ENCODE measurements around the gene CCDC93. TPM values are rescaled to one million over a fixed set of nuclear protein-coding genes. Genes with fewer than 3 reads are reported as not detected.

CCDC93 gene
- total RNA-seq, 4 donors from 2014 or later: 41.6 to 450 (median 80.7) TPM

DNA sequence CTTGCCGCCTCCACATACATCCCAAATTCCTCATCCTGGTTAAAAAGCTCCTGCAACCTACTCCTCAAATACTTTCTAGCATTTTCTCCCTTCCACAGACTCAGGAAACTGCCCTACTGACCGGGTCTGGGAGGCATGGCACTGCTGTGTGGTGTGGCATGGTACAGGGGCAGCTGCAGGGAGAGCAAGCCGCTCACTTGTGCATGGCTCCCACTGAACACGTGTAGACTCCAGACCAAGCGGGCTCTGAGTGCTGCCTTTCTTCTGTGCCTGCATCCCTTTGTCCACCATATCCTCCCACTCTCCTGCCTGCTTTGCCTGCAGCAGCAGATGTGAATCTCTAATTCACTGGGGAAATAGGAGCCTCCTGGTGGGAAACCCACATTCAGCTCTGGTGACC lies 72.2 kb downstream of the CCDC93 start:
- H3K27me3 ChIP-seq: no peaks in the 10 kb centered on the region
- TF ChIP-seq, protein P1, sequence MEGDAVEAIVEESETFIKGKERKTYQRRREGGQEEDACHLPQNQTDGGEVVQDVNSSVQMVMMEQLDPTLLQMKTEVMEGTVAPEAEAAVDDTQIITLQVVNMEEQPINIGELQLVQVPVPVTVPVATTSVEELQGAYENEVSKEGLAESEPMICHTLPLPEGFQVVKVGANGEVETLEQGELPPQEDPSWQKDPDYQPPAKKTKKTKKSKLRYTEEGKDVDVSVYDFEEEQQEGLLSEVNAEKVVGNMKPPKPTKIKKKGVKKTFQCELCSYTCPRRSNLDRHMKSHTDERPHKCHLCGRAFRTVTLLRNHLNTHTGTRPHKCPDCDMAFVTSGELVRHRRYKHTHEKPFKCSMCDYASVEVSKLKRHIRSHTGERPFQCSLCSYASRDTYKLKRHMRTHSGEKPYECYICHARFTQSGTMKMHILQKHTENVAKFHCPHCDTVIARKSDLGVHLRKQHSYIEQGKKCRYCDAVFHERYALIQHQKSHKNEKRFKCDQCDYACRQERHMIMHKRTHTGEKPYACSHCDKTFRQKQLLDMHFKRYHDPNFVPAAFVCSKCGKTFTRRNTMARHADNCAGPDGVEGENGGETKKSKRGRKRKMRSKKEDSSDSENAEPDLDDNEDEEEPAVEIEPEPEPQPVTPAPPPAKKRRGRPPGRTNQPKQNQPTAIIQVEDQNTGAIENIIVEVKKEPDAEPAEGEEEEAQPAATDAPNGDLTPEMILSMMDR (IDR thresholded peaks at IDR 0.05): no peak
- TF ChIP-seq POLR2AphosphoS5 (IDR thresholded peaks at IDR 0.05): no peak
- H3K27ac ChIP-seq: no peak overlapping the region
- no peak for DNase-seq
- in situ Hi-C loops (cut with MboI; ENCODE audit: low pct_ligation_motif_present in 1 of 4, low pct_unique_long_range_greater_than_20kb in 1 of 4, low sequenced_read_pairs in 3 of 4): no loop called here
- H3K4me3 ChIP-seq: no peak overlapping the region
- H3K9me3 ChIP-seq: no peaks in the 10 kb centered on the region
- H3K4me1 ChIP-seq: no peaks in the 10 kb centered on the region
- peaks cover 0 to 86% (median 28%) of the 10 kb centered on the region in 4 donors for H3K36me3 ChIP-seq
- intact Hi-C loops (cut with DNase I; ENCODE audit: low total_unique reads): no loop called here
- WGBS, 2 donors (ENCODE audit: low coverage in 1 of 2): 95 to 100% methylated on average over 3 to 5 of the region's 5 CpGs

DNA sequence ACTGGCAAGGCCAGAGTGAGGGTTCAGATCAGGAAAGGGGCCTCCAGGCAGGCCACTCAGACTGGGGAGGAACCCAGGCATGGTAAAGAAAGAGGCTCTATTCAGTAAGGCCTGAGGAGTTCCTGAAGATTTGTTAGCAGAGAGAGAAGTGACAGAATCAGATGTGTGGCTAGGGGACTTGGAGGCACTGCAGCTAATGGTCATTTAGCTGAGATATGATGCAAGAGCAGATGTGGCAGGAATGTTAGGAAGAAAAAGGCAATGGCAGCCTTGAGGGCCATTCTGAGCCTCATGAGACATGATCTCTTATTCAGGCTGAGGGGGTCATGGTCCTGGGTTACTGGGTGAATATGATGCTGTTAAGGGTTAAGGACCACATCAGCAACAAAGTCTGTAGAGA lies 73.4 kb downstream of the CCDC93 start:
- intact Hi-C loops (cut with DNase I; ENCODE audit: low total_unique reads) (no loop called here), in situ Hi-C loops (cut with MboI; ENCODE audit: low pct_ligation_motif_present in 1 of 4, low pct_unique_long_range_greater_than_20kb in 1 of 4, low sequenced_read_pairs in 3 of 4) (no loop called here)
- H3K4me3 ChIP-seq: no peak overlapping the region
- peaks cover 0 to 81% (median 29%) of the 10 kb centered on the region in 4 donors for H3K36me3 ChIP-seq
- no peaks in the 10 kb centered on the region for H3K9me3 ChIP-seq
- TF ChIP-seq, protein P1 (IDR thresholded peaks at IDR 0.05): no peak
- TF ChIP-seq POLR2A (IDR thresholded peaks at IDR 0.05): no peak
- no peak for TF ChIP-seq EP300 (IDR thresholded peaks at IDR 0.05; ENCODE audit: low read depth)
- no peak overlapping the region for H3K27ac ChIP-seq
- no peaks in the 10 kb centered on the region for H3K4me1 ChIP-seq
- DNase-seq: no peak
- H3K27me3 ChIP-seq: no peaks in the 10 kb centered on the region

DNA sequence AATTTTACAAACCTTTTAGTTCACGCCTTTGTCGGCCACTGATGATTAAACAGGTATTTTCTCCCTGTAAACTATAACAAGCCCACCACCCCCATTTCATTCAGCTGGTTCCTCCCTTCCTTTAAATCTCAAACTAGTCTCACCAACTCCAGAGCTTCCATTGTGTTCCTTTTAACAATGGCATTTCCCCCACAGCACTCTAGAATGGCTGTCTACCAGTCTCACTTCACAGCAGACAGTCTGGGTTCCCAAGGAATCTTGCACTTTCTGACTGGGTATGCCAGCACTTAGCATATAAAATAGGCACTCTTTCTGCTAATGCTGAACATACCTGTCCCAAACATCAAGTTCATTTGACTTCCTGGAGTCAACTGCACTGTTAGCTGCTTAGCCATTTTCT lies 75.3 kb downstream of the CCDC93 start:
- Histone ChIP-seq H3K4me3 (no peak overlapping the region), H3K9me3 (no peaks in the 10 kb centered on the region), H3K36me3 (peaks cover 0 to 81% (median 27%) of the 10 kb centered on the region in 4 donors), H3K27me3 (no peaks in the 10 kb centered on the region), H3K4me1 (no peaks in the 10 kb centered on the region), H3K27ac (no peak overlapping the region)
- intact Hi-C loops (cut with DNase I; ENCODE audit: low total_unique reads) (no loop called here), in situ Hi-C loops (cut with MboI; ENCODE audit: low pct_ligation_motif_present in 1 of 4, low pct_unique_long_range_greater_than_20kb in 1 of 4, low sequenced_read_pairs in 3 of 4) (no loop called here)
- TF ChIP-seq POLR2A (IDR thresholded peaks at IDR 0.05): no peak
- no peak for TF ChIP-seq POLR2AphosphoS5 (IDR thresholded peaks at IDR 0.05)
- TF ChIP-seq, protein P1 (IDR thresholded peaks at IDR 0.05): no peak
- no peak for TF ChIP-seq EP300 (IDR thresholded peaks at IDR 0.05; ENCODE audit: low read depth)
- no peak for DNase-seq
- 95 to 97% methylated on average over 2 of the region's 2 CpGs for whole genome bisulfite sequencing, 2 donors (ENCODE audit: low coverage in 1 of 2)

DNA sequence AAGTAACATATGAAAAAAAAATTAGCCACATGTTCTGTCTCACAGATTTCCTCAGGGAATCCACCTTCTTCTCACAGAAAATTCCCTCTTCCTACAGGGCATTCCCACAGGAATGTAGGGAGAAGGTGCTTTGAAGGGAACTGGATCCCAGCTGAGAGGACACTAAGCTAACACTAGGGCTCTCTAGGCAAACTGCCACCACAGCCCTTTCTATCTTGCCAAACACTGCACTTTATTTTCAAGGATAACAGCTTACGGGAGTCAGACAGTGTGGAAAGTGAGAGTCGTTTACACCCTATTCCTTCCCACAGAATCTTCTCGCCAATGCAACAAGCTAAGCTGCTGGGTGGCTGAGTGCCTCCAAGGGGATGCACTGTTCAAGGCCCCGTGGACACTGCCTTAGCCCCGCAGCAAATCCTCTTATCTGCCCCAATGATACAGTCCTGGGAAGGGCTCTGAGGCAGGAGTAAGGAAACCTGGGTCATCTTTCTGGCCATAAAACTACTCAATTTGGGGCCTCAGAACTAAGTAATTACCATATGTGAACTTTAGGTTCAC lies 76.9 kb downstream of the CCDC93 start:
- no peak overlapping the region for H3K27ac ChIP-seq
- no peak for TF ChIP-seq EP300 (IDR thresholded peaks at IDR 0.05; ENCODE audit: low read depth)

DNA sequence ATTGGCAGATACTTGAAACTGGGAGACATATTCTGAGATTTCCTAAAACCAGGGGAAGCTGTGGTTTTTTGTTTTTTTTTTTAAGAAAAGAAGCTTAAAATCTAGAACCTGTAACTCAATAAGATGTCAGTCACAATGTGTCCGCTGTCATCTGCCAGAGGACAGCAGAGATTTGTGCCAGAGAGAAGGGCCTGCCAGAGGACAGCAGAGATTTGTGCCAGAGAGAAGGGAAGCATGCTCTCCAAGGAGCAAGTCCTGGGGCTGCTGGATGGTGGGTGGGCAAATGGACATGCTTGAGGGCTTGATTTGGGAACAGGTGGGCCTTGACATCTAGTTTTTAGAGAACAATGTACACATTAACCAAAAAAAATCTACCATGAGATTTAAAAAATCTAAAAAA lies 77.9 kb downstream of the CCDC93 start:
- Histone ChIP-seq H3K36me3 (peaks cover 0 to 86% (median 28%) of the 10 kb centered on the region in 4 donors), H3K9me3 (no peaks in the 10 kb centered on the region), H3K4me3 (no peak overlapping the region), H3K27ac (no peak overlapping the region), H3K27me3 (no peaks in the 10 kb centered on the region), H3K4me1 (no peaks in the 10 kb centered on the region)
- in situ Hi-C loops (cut with MboI; ENCODE audit: low pct_ligation_motif_present in 1 of 4, low pct_unique_long_range_greater_than_20kb in 1 of 4, low sequenced_read_pairs in 3 of 4) (no loop called here), intact Hi-C loops (cut with DNase I; ENCODE audit: low total_unique reads) (no loop called here)
- TF ChIP-seq POLR2A (IDR thresholded peaks at IDR 0.05) (no peak), POLR2AphosphoS5 (IDR thresholded peaks at IDR 0.05) (no peak), EP300 (IDR thresholded peaks at IDR 0.05; ENCODE audit: low read depth) (no peak)
- TF ChIP-seq, protein P1 (IDR thresholded peaks at IDR 0.05): no peak
- WGBS, 2 donors (ENCODE audit: low coverage in 1 of 2): 0% methylated on average over 1 of the region's 1 CpG; no CpG with 5 or more reads in 1 of the 2 donors
- DNase-seq: no peak

More for the DNA sequence above, 76.9 kb downstream of the CCDC93 start:
- Histone ChIP-seq H3K4me3 (no peak overlapping the region), H3K9me3 (no peaks in the 10 kb centered on the region), H3K27me3 (no peaks in the 10 kb centered on the region), H3K36me3 (peaks cover 0 to 86% (median 26%) of the 10 kb centered on the region in 4 donors), H3K4me1 (no peaks in the 10 kb centered on the region)
- intact Hi-C loops (cut with DNase I; ENCODE audit: low total_unique reads) (no loop called here), in situ Hi-C loops (cut with MboI; ENCODE audit: low pct_ligation_motif_present in 1 of 4, low pct_unique_long_range_greater_than_20kb in 1 of 4, low sequenced_read_pairs in 3 of 4) (no loop called here)
- no peak for DNase-seq
- WGBS, 2 donors (ENCODE audit: low coverage in 1 of 2): 81% methylated on average over 5 of the region's 5 CpGs; no CpG with 5 or more reads in 1 of the 2 donors
